ENCODE measurements around the gene CEP162.
"Not testable (repeated sequence)": the region's sequence is repeated elsewhere in the genome, so short reads cannot be mapped to it uniquely, and the experiment has no call there.

The CEP162 gene, protein sequence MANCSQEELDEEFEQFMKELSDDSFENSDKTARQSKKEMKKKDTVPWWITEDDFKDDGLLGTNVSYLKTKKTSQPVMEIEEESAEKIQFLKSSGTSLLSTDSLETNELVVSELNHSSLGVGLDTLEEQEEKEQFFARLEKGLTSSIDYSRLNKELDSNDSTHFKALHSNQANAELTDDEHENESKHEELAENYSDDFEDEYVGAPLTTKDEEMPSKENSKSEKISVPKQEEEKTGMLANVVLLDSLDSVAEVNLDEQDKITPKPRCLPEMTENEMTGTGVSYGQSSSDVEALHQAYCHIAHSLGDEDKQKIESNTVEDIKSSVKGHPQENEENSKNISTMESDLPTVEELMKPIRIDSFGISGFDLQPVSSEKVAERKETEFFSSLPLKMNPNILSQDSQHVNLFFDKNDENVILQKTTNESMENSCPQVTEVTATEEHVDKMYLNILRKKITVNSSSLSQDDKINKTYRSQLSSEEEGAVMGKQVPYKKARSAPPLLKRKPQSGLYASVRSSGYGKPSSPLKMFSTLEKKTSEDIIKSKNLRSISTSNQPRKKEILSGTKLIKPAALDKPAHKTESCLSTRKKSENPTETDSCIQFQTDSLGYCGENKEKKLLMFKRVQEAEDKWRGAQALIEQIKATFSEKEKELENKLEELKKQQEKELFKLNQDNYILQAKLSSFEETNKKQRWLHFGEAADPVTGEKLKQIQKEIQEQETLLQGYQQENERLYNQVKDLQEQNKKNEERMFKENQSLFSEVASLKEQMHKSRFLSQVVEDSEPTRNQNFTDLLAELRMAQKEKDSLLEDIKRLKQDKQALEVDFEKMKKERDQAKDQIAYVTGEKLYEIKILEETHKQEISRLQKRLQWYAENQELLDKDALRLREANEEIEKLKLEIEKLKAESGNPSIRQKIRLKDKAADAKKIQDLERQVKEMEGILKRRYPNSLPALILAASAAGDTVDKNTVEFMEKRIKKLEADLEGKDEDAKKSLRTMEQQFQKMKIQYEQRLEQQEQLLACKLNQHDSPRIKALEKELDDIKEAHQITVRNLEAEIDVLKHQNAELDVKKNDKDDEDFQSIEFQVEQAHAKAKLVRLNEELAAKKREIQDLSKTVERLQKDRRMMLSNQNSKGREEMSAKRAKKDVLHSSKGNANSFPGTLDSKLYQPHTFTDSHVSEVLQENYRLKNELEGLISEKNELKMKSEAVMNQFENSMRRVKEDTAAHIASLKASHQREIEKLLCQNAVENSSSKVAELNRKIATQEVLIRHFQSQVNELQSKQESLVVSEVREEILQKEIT (N-terminal part only)

DNA sequence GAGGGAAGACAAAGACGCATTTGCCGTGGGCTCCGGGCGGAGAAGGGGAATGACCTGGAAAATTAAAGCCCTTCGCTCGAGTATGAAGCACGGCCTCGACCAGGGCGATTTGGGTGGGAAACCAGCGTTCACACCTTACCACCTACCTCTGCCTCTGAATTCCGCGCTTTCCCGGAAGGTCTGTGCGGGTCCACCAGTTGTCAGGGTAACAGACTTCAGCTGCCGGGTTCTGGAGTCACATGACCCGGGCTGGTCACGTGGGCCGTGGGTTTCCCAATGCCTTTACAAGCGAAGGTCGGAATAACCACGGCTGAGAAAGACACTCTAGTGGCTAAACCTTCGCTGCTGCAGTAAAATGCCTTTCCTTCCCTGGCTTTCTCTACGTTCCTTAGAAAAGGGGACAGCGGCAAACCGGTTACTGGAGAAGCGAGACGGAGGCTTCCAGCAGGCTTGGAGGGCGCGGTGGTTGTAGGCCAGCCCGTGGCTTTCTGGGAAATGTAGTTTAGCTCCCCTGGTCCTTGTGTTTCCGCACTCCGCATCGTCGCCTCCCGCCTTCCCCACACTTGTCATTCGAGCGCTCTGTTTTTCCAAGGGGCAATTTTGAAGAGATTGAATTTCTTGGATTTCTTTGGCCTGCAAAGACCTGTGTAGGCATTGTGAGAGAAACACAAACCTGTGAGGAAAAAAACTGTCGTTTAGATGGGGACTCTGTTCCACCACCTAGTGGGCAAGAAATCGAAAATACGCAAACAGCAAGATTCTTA is at the start of gene CEP162:
CEP162 (minus strand) TSS at position 210 of the 764 bp plus-strand sequence. CDS start 1,250 bp downstream, outside the sequence.
- DNase-seq (ENCODE audit: low read depth in 2 of 2) = peak; percentile 75 to 79

DNA sequence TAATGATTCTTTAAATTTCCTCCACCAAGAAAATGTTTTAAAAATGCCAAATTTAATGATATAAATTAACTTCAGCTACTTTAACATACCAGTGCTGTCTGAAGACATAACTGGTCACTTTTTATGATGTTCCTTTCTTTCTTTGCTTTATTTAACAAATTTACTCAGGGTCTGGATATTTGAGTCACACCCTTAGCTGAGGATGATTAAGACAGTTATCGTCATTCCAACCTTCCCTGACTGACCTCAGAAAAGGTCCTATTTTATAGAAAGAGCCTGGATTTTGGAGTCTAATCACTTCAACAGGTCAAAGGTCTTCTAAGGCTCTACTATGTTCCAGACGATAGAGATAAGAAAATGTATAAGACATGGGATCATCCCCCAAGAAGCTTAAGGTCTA is 47.4 kb upstream of the CEP162 start:
- DNase-seq (ENCODE audit: low read depth in 2 of 2) = no peak

DNA sequence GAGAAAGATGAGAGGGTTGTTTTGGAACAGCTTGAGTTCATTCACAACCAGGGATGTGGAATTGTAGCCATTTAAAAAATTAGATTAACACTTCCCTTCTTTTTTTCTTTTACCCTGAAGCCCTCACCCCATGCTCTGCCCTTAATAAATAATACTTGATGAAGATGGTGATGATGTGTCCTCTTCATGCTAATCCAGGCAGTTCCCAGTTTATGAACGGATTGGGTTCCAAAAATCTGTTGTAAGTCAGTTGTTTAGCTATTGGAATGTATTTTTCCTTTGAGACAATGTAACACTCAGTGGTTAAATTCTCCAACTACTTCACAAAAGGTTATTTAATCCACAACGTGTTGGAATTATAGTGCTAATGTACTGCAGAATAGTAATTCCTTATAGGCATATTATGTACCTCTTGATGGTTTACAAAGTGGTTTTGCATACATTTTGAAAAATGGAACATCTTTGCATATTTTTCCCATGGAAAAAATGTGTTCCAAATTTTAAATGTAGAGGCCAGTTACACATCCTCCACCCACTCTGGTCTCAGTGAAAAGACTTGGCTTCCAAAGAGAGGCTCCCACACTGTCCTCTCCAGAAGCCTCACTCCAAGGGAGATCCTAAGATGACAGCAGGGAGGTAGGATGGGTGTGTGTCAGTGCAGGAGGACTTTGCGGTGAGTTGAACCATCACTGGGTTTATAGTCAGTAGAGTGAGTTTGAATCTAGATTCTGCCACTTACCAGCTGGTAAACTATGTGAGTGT is 45.8 kb upstream of the CEP162 start:
- DNase-seq (ENCODE audit: low read depth in 2 of 2) = no peak

DNA sequence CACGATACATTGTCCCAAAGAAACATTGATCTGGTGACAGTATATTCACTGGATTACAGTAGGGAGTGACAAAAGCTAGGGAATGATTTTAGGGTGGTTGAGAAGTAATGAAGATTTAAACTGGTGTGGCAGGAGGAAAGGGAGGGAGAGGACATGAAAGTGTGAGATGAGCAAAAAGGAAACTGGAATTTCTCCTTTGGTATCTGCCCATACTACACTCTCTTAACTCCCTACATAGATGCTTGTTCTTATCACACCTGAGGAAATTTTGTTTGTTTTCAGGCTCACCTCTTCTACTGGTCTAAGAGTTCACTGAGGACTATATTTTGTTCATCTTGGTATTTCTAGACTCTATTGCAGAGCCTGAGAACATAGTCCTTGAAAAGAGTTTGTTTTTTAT is 44.9 kb upstream of the CEP162 start:
- DNase-seq (ENCODE audit: low read depth in 2 of 2) = no peak

GRCh38 chr6:84271061-84271716 is 43.7 kb upstream of the CEP162 start:
- no peak for DNase-seq (ENCODE audit: low read depth in 2 of 2)

GRCh38 chr6:84269947-84270733 is 42.7 kb upstream of the CEP162 start:
- no peak for DNase-seq (ENCODE audit: low read depth in 2 of 2)

GRCh38 chr6:84268781-84269180 is 41.3 kb upstream of the CEP162 start:
- DNase-seq (ENCODE audit: low read depth in 2 of 2) = no peak

GRCh38 chr6:84263557-84263956 is 36.1 kb upstream of the CEP162 start:
- no peak for DNase-seq (ENCODE audit: low read depth in 2 of 2)

- no peak for DNase-seq (ENCODE audit: low read depth in 2 of 2)
Measured at GRCh38 chr6:84260926-84261325, 33.5 kb upstream of the CEP162 start.

DNA sequence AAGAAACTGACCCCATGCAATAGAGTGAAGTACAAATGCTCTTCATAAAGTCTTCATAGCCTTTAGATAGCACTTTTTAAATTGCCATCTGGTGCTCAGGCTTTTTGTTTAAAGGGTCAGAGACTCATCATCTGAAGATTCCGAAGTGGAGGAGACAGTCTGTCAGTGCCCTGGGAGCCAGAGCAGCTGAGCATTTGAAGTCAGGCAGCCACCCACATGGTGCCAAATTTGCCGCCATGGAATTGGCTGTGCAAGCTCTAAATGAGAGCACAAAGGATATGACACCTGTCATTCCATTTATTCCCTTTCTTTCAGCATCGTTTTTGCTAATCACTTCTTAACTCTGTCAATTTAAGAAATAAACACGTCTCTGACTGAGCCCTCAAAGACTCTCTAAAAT is 32.8 kb upstream of the CEP162 start:
- no peak for DNase-seq (ENCODE audit: low read depth in 2 of 2)

DNA sequence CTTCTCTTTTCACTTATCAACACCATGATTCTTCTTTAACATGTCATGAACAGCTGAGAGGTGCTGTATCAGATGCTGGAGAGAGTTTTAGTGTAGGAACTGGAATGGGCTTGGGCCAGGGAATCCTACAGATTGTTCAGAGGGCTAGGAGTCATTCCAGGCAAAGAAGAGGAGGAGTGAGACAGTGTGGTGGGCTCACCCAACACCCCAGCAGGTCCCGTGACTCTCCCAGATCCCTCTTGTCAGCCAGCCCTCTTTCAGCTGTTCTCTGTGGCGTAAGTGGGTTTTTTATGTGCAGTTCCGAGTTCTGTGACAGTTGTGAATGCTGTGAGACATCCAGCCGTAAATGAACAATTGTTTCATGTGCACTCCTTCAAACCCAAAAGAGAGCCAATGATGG is 31.4 kb upstream of the CEP162 start:
- no peak for DNase-seq (ENCODE audit: low read depth in 2 of 2)

- no peak for DNase-seq (ENCODE audit: low read depth in 2 of 2)
Measured at GRCh38 chr6:84258268-84258667, 30.8 kb upstream of the CEP162 start.

- DNase-seq (ENCODE audit: low read depth in 2 of 2) = no peak
Measured at GRCh38 chr6:84255641-84256040, 28.2 kb upstream of the CEP162 start.

DNA sequence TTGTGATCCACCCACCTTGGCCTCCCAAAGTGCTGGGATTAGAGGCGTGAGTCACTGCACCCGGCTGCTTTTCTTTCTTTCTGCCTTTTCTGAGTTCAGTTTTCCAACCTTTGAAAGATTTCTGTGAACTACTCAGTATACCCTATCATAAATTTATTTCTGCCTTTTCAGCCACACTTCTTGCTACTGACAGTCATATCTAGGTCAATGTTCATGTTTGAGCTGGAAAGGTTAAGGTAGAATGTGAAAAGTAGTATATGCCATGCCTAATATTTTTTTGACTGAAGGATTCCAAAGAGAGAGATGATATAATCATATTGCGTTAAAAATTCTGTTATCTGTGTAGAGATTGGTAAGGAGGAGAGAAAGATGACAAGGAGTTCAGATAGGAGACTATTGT is 25.9 kb upstream of the CEP162 start:
- DNase-seq (ENCODE audit: low read depth in 2 of 2) = no peak

DNA sequence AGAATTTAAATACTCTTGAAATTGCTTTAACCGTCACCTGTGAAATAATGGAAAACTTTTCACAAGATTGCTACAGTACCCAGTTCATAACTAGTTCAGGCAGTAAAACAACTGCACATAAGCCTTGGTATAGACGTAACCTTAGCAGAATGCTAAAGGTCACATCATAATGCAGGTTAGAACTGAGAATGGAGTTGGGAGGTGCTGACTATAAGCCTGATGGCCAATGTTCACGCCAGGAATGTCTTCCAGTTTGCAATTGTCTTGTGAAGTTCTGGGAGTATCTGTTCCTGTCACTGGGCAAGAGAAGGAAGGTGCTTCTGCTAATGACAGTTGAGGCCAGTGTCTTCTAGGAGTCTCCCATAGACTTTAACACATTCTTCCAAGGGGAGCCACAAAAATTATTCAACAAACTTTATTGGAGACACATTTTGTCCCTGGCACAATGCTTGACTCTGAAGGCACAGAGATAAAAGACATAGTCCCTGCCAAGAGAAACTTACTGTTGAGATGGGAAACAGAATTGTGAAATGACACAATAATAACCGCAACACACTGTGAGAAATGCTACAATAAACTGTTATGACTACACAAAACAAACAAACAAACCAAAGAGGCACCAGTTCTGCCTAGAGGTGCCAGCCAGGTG is 24.6 kb upstream of the CEP162 start:
- DNase-seq (ENCODE audit: low read depth in 2 of 2) = no peak

GRCh38 chr6:84249724-84250123 is 22.3 kb upstream of the CEP162 start:
- no peak for DNase-seq (ENCODE audit: low read depth in 2 of 2)

DNA sequence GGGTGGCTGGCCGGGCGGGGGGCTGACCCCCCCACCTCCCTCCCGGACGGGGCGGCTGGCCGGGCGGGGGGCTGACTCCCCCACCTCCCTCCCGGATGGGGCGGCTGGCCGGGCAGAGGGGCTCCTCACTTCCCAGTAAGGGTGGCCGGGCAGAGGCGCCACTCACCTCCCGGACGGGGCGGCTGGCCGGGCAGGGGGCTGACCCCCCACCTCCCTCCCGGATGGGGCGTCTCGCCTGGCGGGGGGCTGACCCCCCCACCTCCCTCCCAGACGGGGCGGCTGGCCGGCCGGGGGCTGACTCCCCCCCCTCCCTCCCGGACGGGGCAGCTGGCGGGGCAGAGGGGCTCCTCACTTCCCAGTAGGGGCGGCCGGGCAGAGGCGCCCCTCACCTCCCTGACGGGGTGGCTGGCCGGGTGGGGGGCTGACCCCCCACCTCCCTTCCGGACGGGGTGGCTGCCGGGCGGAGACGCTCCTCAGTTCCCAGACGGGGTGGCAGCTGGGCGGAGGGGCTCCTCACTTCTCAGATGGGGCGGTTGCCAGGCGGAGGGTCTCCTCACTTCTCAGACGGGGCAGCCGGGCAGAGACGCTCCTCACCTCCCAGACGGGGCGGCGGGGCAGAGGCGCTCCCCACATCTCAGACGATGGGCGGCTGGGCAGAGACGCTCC is 17.1 kb upstream of the CEP162 start:
- DNase-seq (ENCODE audit: low read depth in 2 of 2) = not testable (repeated sequence)

- no peak for DNase-seq (ENCODE audit: low read depth in 2 of 2)
Measured at GRCh38 chr6:84243240-84243639, 15.8 kb upstream of the CEP162 start.
